Cardiac muscle cell (in vitro differentiated cells and primary cell): ENCODE data around the gene ZKSCAN3. TPM values are rescaled to one million over a fixed set of nuclear protein-coding genes. Genes with fewer than 3 reads are reported as not detected.
A peak's percentile ranks its signal among the peaks of the same experiment; 100 is the strongest.
"Not testable (repeated sequence)": the region's sequence is repeated elsewhere in the genome, so short reads cannot be mapped to it uniquely, and the experiment has no call there.

Experiments used
- DNase-seq, 2 donors: peaks; one replicate each; pipeline versions ENCODE4 v3.0.0 to v3.0.0-alpha.2; 2010 to 2017; ENCODE audit warnings: low read depth in 1 of 2, low spot score in 1 of 2
- H3K27ac ChIP-seq: fragments of 200-600 bp; sonication (generic); 2 replicates; pipeline ENCODE4 v1.5.1; 2016
- H3K27me3 ChIP-seq: fragments of 200-600 bp; sonication (generic); 2 replicates; pipeline ENCODE4 v1.6.0; 2016; ENCODE audit warnings: control low read depth
- H3K36me3 ChIP-seq: fragments of 200-600 bp; sonication (generic); 2 replicates; pipeline ENCODE4 v1.5.1; 2016; ENCODE audit warnings: control low read depth
- H3K4me1 ChIP-seq: fragments of 200-600 bp; sonication (generic); 2 replicates; pipeline ENCODE4 v1.8.1; 2017; ENCODE audit warnings: low read depth, mild to moderate bottlenecking, mixed run types
- H3K4me3 ChIP-seq: fragments of 200-600 bp; sonication (generic); 2 replicates; pipeline ENCODE4 v1.5.1; 2016; ENCODE audit warnings: mild to moderate bottlenecking
- H3K9me3 ChIP-seq: fragments of 200-600 bp; sonication (generic); 2 replicates; pipeline ENCODE4 v1.5.1; 2017; ENCODE audit warnings: low read depth, mild to moderate bottlenecking, control low read depth
- CTCF ChIP-seq: IDR thresholded peaks from 2 replicates; pipeline ENCODE4 v1.5.1; 2012; ENCODE audit warnings: low read depth, mild to moderate bottlenecking, low read length
- polyA plus RNA-seq: library from polyadenylated mRNA; unstranded; fragments of >200 nt; fragmentation: Nextera tagmentation; extraction: Ambion mirVana; gene quantifications from 2 replicates; pipeline ENCODE4 v1.2.1, GENCODE V29; 2016
- total RNA-seq: library from RNA; depleted of rRNA; stranded (reverse); fragments of >200 nt; gene quantifications from 2 replicates; pipeline ENCODE4 v1.2.3, GENCODE V29; 2016

ZKSCAN3 gene
- total and polyA plus RNA-seq, 2 experiments from 2014 or later: 7.8 to 13.3 TPM

GRCh38 chr6:28354688-28355554, 5.2 kb downstream of the ZKSCAN3 start:
- H3K27me3 ChIP-seq: no peaks in the 10 kb centered on the region
- H3K4me3 ChIP-seq: no peak overlapping the region
- H3K27ac ChIP-seq: peak overlapping the region; percentile 74
- H3K36me3 ChIP-seq: no peaks in the 10 kb centered on the region
- H3K9me3 ChIP-seq: no peaks in the 10 kb centered on the region
- TF ChIP-seq CTCF: no peak
- no peak for DNase-seq
- peaks cover 10% of the 10 kb centered on the region for H3K4me1 ChIP-seq

- no peaks in the 10 kb centered on the region for H3K9me3 ChIP-seq
- H3K4me1 ChIP-seq: peaks cover 6% of the 10 kb centered on the region
- peak overlapping the region; percentile 74 for H3K27ac ChIP-seq
- H3K27me3 ChIP-seq: no peaks in the 10 kb centered on the region
- H3K36me3 ChIP-seq: peaks cover 6% of the 10 kb centered on the region
- peak; percentile 89 to 93 for DNase-seq
- peak; percentile 70 for TF ChIP-seq CTCF
- H3K4me3 ChIP-seq: peak overlapping the region; percentile 20
Measured at GRCh38 chr6:28355743-28356665, 6.3 kb downstream of the ZKSCAN3 start.

- TF ChIP-seq CTCF: no peak
- Histone ChIP-seq H3K4me3 (no peak overlapping the region), H3K27ac (no peak overlapping the region), H3K36me3 (peaks cover 6% of the 10 kb centered on the region), H3K27me3 (no peaks in the 10 kb centered on the region), H3K9me3 (no peaks in the 10 kb centered on the region), H3K4me1 (peaks cover 3% of the 10 kb centered on the region)
- no peak for DNase-seq
Measured at GRCh38 chr6:28356666-28357020, 6.9 kb downstream of the ZKSCAN3 start.

- DNase-seq: peak in 1 of 2 donors; percentile 29
- Histone ChIP-seq H3K4me3 (no peak overlapping the region), H3K27ac (no peak overlapping the region), H3K9me3 (no peaks in the 10 kb centered on the region), H3K4me1 (peaks cover 3% of the 10 kb centered on the region), H3K27me3 (no peaks in the 10 kb centered on the region), H3K36me3 (peaks cover 8% of the 10 kb centered on the region)
- no peak for TF ChIP-seq CTCF
Measured at GRCh38 chr6:28357036-28357435, 7.3 kb downstream of the ZKSCAN3 start.

- not testable (repeated sequence) for DNase-seq
Measured at GRCh38 chr6:28359562-28359961, 9.8 kb downstream of the ZKSCAN3 start.

GRCh38 chr6:28360961-28361360, 11.2 kb downstream of the ZKSCAN3 start:
- Histone ChIP-seq H3K36me3 (peaks cover 28% of the 10 kb centered on the region), H3K27me3 (no peaks in the 10 kb centered on the region), H3K27ac (no peak overlapping the region), H3K4me1 (no peaks in the 10 kb centered on the region), H3K9me3 (no peaks in the 10 kb centered on the region), H3K4me3 (no peak overlapping the region)
- TF ChIP-seq CTCF: no peak
- no peak for DNase-seq

More at GRCh38 chr6:28359562-28359961, 9.8 kb downstream of the ZKSCAN3 start:
- not testable (repeated sequence) for H3K4me3 ChIP-seq, H3K27me3 ChIP-seq, H3K4me1 ChIP-seq, H3K9me3 ChIP-seq, H3K27ac ChIP-seq
- H3K36me3 ChIP-seq: peaks cover 19% of the 10 kb centered on the region

GRCh38 chr6:28365590-28365989, 15.8 kb downstream of the ZKSCAN3 start:
- not testable (repeated sequence) for H3K9me3 ChIP-seq, H3K27me3 ChIP-seq, H3K27ac ChIP-seq, DNase-seq, H3K4me3 ChIP-seq, H3K4me1 ChIP-seq
- peaks cover 29% of the 10 kb centered on the region for H3K36me3 ChIP-seq
